Glomerular endothelial cell (primary cell): ENCODE measurements around the gene PCYT1A. TPM values are rescaled to one million over a fixed set of nuclear protein-coding genes. Genes with fewer than 3 reads are reported as not detected.

Experiments
- DNase-seq: peaks from one replicate; pipeline ENCODE4 v3.0.0-alpha.2; 2011; ENCODE audit warnings: low read depth, low spot score; ENCODE audit errors: extremely low read depth
- total RNA-seq: library from RNA; depleted of rRNA; stranded (reverse); fragments of >200 nt; gene quantifications from 2 replicates; pipeline ENCODE4 v1.2.3, GENCODE V29; 2015

The PCYT1A gene
- total RNA-seq, 1 donor from 2014 or later: 98.9 TPM

GRCh38 chr3:196238612-196239560, 48.6 kb downstream of the PCYT1A start:
- DNase-seq: no peak

DNA sequence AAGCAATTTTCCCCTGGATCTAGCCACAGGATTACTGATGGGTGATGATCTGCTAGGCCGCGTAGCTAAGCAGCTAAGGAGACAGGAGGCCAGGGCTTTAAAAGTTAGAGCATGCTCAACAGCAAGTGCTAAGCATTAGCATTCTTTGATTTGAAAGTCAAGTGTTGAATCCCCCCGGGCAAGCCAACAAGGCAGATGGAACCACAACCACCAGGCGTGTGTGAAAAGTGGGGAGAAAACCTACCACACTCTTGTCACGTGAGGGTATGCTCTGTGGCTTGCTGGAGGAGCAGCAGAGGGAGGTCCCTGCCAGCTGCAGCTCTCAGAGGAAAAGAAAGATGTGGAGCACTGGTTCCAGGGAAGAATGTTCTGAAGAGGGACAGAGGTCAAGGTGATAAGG, 50.3 kb downstream of the PCYT1A start:
- DNase-seq: no peak

- DNase-seq: no peak
Observed at GRCh38 chr3:196236223-196236622, 51.3 kb downstream of the PCYT1A start.

- DNase-seq: no peak
Observed at GRCh38 chr3:196235452-196236122, 51.9 kb downstream of the PCYT1A start.

DNA sequence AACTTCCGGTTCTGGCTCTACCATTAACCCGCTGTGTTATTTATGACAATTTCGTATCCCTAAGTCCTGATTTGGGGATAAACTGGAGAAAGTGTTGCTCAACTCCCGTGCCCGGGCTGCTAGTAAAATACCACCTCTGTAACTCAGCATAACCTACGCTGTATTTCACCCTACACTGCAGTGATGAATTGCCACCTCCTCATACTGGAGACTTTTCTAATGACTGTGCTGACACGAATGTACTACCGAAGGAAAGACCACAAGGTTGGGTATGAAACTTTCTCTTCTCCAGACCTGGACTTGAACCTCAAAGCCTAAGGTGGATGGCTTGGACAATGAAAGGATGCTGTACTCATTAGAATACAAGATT, 54.7 kb downstream of the PCYT1A start:
- DNase-seq: no peak

DNA sequence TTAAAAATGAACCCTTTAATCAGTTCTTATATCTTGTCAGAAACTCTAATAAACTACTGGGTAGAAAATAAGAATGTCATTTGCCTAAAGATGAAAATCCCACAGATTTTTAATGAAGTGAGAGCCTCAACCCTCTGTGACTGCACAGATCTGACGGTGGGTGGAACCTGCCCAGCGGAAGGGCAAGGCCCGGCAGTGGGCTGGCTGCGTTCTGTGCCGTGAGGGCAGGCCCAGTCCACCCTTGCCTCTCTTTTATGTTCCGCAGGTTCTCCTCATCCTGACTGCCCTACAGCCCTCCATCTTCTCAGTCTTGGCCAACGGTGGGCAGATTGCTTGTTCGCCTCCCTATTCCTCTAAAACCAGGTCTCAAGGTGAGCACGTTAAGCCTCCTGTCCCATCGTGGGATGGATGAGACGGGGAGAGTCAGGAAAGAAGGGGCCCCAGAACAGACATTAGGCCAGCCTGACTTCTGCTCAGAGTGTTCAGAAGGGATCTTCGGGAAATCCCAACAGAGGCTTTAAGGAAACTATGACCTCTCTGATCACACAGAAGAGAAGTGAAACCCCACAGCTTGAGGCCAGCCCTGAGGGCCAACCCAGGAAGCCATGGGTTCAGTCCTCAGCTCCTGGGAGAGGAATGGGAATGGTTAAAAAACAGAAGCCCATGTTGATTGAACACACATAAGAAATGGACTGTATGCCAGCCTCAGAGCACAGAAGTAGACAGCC, 55.2 kb downstream of the PCYT1A start:
- no peak for DNase-seq

GRCh38 chr3:196227629-196228493, 59.7 kb downstream of the PCYT1A start:
- DNase-seq: no peak

- no peak for DNase-seq
Observed at GRCh38 chr3:196227121-196227561, 60.4 kb downstream of the PCYT1A start.

- no peak for DNase-seq
Observed at GRCh38 chr3:196225763-196226364, 61.7 kb downstream of the PCYT1A start.

DNA sequence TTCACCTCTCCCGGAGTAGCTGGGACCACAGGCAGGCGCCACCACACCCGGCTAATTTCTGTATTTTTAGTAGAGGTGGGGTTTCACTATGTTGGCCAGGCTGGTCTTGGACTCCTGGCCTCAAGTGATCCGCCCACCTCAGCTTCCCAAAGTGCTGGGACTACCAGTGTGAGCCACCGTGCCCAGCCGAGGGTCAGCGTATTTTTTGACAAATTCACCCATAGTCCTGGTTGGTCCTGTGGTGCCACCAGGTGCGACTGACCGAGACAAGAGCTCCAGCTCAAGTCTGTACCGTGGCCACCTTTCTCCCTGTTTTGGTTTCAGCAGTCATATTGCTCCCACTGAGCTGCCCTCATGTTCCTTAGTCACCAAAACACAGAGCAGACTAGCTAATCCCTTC, 62.4 kb downstream of the PCYT1A start:
- no peak for DNase-seq

DNA sequence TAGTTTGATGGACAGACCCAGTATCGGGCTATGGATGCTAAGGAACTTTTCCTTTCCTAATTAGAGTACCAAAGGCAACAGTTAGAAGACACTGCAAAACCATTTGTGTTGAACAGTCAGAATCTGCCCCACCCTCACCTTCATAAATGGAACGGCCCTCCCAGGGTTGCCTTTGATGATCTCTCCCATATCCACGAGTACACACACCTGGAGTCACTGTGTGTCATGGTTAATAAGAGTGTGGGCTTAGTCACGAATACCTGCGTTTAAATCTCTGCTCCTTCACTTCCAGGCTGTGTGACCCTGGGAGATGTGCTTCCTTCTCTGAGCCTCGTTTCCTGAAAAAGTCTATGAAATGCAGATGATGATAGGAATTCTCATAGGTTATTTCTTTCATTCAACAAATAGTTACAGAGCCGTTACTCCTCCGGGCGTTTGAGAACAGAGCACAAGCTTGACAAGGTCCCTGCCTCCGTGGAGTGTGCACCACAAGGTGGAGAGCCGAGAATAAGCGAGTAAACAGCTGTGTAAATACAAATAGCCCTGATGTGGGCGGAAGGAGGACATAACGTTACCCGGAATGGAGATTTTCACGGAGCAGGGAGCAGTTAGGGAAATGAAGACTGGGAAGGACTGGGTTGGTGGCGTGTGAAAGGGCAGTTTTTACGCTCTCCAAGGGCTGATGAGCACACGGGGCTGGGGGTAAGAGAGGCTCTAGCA, 64.5 kb downstream of the PCYT1A start:
- DNase-seq: no peak

GRCh38 chr3:196220991-196221390, 66.5 kb downstream of the PCYT1A start:
- DNase-seq: no peak

DNA sequence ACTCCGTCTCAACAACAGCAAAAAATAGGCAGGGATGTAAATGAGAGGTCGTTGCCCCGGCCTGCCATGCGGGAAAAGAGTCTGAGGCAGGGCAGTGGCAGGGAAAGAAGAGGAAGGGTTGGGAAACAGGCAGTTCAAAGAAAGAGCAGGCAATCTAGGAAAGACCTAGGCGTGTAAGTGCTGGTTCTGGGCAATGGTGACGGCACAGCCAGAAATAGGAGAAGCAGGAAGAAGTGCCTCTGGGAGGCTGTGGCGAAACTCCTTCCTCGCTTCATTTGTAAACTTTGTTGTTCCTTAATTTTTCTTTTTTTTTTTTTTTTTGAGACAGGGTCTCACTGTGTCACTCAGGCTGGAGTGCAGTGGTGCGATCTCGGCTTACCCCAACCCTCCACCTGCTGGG, 66.9 kb downstream of the PCYT1A start:
- DNase-seq: no peak

GRCh38 chr3:196219970-196220311, 67.6 kb downstream of the PCYT1A start:
- DNase-seq: no peak

DNA sequence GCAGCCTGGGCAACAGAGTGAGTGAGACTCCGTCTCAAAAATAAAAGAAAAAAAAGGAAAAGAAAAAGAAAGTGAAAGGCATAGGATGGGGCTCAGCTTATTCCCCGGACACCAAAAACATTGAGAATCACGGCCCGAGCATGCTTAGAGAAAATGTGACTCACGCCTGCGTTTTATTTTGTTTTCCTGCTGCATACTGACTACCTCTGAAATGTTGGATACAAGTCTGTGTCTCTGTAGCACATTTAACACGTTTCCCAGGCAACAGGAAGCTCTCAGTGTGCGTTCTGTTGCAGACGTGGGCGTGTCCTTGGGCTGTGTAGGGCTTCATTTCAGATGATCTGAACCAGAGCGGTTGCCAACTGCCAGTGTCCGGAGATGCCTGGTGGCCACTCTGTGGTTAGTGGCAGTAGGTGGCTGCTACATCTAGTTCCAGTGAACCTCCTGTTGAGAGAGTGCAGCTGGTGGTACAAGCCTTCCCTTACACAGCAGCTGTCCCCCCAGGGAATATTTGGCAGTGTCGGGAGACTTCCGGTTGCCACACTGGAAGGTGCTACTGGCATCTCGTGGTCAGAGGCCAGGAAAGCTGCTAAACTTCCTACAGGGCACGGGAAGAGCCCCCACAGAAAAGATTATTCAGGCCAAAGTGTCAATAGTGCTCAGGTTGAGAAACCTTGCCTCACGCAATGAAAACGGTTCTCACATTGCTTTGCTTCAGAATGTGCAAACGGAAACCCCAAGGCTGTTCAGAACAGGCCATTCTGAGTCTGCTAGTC, 68.1 kb downstream of the PCYT1A start:
- peak; percentile 55 for DNase-seq

DNA sequence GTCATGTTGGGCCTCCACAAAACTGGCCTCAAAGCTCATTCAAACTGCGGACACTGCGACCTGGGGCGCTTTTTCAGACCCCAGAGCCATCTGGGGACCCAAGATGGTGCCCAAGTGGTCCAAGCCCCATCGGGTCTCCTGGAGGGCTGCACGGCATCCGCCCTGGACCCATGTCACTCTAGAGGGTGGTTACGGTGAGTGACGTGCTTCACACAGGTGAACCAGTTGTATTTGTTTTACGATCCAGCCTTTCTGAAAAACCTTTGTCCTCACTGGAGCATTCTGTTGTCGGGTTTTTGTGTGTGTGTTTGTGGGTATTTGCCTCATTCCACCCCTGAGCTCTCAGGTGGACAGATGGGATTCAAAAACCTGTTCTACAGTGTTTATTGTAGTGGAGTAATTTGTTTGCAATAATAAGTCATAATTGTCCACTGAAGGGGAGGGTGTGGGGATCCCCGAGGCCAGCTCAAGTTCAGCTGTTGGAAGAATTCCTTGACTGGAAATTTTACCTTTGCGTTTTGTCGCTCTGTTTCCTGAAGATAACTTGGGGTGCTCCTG, 69.3 kb downstream of the PCYT1A start:
- DNase-seq: no peak

DNA sequence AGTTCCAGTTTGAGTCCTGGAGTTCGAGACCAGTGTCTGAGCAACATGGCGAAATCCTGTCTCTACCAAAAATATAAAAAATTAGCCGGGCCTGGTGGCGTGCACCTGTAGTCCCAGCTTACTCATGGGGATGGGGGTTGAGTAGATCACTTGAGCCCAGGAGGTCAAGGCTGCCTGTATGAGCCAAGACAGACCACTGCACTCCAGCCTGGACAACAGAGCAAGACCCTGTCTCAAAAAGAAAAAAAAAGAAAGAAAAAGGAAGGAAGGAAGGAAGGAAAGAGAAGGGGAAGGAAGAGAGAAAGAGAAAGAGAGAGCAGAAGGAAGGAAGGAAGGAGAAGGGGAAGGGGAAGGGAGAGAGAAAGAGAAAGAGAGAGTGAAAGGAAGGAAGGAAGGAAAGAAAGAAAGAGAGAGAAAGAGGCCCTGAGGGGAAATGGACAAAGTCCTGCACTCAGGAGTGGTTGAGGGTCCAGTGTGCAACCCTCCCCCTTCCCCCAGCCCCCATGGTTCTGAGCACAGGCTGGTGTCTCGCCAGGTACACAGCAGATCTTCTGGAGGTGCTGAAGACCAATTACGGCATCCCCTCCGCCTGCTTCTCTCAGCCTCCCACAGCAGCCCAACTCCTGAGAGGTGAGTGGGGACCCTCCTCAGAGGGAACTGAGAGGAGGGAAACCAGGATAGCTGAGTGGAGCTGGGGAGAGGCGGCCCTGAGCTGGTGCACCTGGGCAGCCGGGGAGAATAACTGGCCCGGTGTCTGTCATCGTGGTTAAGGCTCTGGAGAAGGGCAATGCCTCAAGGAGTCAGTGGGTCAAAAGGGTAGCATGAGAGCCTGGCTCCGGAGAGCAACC, 70.0 kb downstream of the PCYT1A start:
- no peak for DNase-seq
